Heart left ventricle (tissue), 16 donors: ENCODE data around the gene SNHG17. TPM values are rescaled to one million over a fixed set of nuclear protein-coding genes. Genes with fewer than 3 reads are reported as not detected.

Experiments
- ATAC-seq, 4 donors: fragments of 200-7000 bp; cut with Tn5 transposase; one replicate each; pipeline ENCODE4 v1.9.1; 2020 to 2022; ENCODE audit warnings: moderate library complexity in 4 of 4, mild to moderate bottlenecking in 3 of 4, moderate number of reproducible peaks in 1 of 4
- DNase-seq, 5 donors: peaks; one replicate each; pipeline ENCODE4 v3.0.0-alpha.2; 2020
- H3K27ac ChIP-seq, 12 donors: fragments of 200-600 bp; sonication (generic) in 4 of 12; one replicate each; pipeline versions ENCODE4 v1.5.0 to v1.8.0; 2016 to 2022; ENCODE audit warnings: mild to moderate bottlenecking in 2 of 12
- H3K27me3 ChIP-seq, 9 donors: fragments of 200-600 bp; sonication (generic) in 2 of 9; one replicate each; pipeline versions ENCODE4 v1.5.1 to v1.8.0; 2016 to 2022; ENCODE audit warnings: mild to moderate bottlenecking in 3 of 9
- H3K36me3 ChIP-seq, 9 donors: fragments of 200-600 bp; sonication (generic) in 2 of 9; one replicate each; pipeline versions ENCODE4 v1.5.0 to v1.8.0; 2018 to 2022; ENCODE audit warnings: mild to moderate bottlenecking in 2 of 9
- H3K4me1 ChIP-seq, 12 donors: fragments of 200-600 bp; sonication (generic) in 4 of 12; one replicate each; pipeline versions ENCODE4 v1.5.0 to v1.8.0; 2016 to 2022; ENCODE audit warnings: mild to moderate bottlenecking in 3 of 12
- H3K4me3 ChIP-seq, 12 donors: fragments of 200-600 bp; sonication (generic) in 4 of 12; one replicate each; pipeline versions ENCODE4 v1.5.0 to v1.8.0; 2017 to 2022; ENCODE audit warnings: mild to moderate bottlenecking in 9 of 12, moderate library complexity in 4 of 12
- H3K9me3 ChIP-seq, 12 donors: fragments of 200-600 bp; sonication (generic) in 4 of 12; one replicate each; pipeline versions ENCODE4 v1.5.0 to v1.8.0; 2016 to 2022; ENCODE audit warnings: mild to moderate bottlenecking in 1 of 12
- POLR2A ChIP-seq, 2 donors: fragments of 450-650 bp; IDR thresholded peaks; one replicate each; pipeline ENCODE4 v1.6.1; 2017; ENCODE audit warnings: antibody characterized with exemption in 2 of 2, mild to moderate bottlenecking in 2 of 2, moderate library complexity in 2 of 2
- WGBS, 4 donors: extraction: QIAGEN DNeasy Blood & Tissue Kit in 2 of 4; methylation state at CpG; one replicate each; pipeline versions ENCODE4 v1.1.5 to v1.1.7; 2013 to 2018; 5-methylcytosine and 5-hydroxymethylcytosine counted together
- intact Hi-C, 10 donors: fragments of 100-400 bp; cut with DNase I; formaldehyde crosslinking; loops; one replicate each; pipeline versions ENCODE4 v1.11.1 to v1.14.2; 2022
- polyA plus RNA-seq, 2 donors: library from polyadenylated mRNA; stranded (reverse); fragments of 200-250 nt; gene quantifications; one replicate each; pipeline ENCODE4 v1.2.3, GENCODE V29; 2013
- total RNA-seq, 9 donors: library from RNA; depleted of rRNA in 2 of 9; stranded (reverse); fragments of >200 nt in 2 of 9; fragmentation: NEBNext Ultra II Directional in 3 of 9; extraction: Animal tissue kit (Norgen Biotek cat#: 25700) in 3 of 9; gene quantifications; one replicate each; pipeline versions ENCODE4 v1.1.0 to v1.2.4, GENCODE V29; 2016 to 2023
- TF ChIP-seq, protein P1 (sequence below), 12 donors: fragments of 200-600 bp; sonication (generic) in 4 of 12; IDR thresholded peaks; one replicate each; pipeline versions ENCODE4 v1.5.0 to v1.8.0; 2018 to 2022; ENCODE audit warnings: antibody characterized with exemption in 12 of 12, mild to moderate bottlenecking in 5 of 12
- donor health status: ischemic (EF 13 %, LVEDD 7.1; RV severe dilation, severe dysfunction).
- donor health status: healthy with polysubstance abuse.
- donor health status: DM: no; HTN: yes; CAD: no.
- donor health status: DM: no; HTN: no; CAD: no.
- donor health status: ischemic (EF 25% LVEDD 6.9; RV normal size, moderate dysfunction).
- donor health status: ischemic (EF 25% LVEDD 5.7; RV mildly dilated, moderate dysfunction).
- donor health status: healthy.
- donor health status: DM: yes; HTN: yes; CAD: no.
- donor health status: ischemic (EF 35%, LVEDD 5.7; RV mildly dilated, moderate dysfunction).
- donor health status: nonischemic (EF 11% LVEDD 7.7; RV severe dilation, severe dysfunction).
- donor health status: DM: yes; HTN: yes; CAD: no.
- donor health status: PGD.
- donor health status: ischemic (EF 29% LVEDD 5.4; RV normal size, mild dysfunction).
- donor health status: nonischemic (EF 23%, LVEDD 6.1; RV moderate dilation, normal function).

The SNHG17 gene
- total and polyA plus RNA-seq, 11 donors, result 2.9 to 20.2 (median 6.6) TPM

DNA sequence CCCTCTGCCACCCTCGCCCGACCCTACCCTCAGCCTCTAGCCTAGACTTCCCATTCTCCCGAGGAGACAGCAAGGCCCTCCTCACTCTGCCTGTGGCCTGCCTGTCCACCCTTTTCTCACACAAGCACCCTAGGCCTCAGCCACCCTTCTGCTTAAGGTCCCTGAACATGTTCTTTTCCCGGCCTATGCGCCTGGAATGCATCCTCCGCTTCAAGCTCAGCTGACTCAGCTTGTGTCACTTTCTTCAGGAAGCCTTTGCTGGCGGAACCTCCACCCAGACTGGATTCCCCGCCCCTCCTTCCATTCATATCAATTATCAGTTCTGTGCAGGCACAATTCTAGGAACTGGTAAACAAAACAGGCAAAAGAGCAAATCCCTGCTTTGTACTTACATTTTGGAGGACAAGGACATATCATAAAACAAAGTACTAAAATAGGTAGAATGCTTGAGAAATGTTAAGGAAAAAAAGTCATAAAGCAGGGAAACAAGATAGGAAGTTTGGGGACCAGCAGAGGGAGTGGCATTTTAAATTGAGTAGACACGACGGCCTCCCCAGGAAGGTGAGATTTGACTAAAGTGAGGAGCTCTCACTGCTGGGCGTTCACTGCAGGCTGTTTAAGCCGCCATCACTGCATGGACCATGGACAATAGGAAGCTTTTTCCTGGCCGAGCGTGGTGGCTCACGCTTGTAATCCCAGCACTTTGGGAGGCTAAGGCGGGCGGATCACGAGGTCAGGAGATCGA is 17.9 kb upstream of the SNHG17 start:
- TF ChIP-seq, protein P1, sequence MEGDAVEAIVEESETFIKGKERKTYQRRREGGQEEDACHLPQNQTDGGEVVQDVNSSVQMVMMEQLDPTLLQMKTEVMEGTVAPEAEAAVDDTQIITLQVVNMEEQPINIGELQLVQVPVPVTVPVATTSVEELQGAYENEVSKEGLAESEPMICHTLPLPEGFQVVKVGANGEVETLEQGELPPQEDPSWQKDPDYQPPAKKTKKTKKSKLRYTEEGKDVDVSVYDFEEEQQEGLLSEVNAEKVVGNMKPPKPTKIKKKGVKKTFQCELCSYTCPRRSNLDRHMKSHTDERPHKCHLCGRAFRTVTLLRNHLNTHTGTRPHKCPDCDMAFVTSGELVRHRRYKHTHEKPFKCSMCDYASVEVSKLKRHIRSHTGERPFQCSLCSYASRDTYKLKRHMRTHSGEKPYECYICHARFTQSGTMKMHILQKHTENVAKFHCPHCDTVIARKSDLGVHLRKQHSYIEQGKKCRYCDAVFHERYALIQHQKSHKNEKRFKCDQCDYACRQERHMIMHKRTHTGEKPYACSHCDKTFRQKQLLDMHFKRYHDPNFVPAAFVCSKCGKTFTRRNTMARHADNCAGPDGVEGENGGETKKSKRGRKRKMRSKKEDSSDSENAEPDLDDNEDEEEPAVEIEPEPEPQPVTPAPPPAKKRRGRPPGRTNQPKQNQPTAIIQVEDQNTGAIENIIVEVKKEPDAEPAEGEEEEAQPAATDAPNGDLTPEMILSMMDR (IDR thresholded peaks at IDR 0.05), result no peak
- no peak for TF ChIP-seq POLR2A (IDR thresholded peaks at IDR 0.05)
- peak in 1 of 5 donors; percentile 51 for DNase-seq

DNA sequence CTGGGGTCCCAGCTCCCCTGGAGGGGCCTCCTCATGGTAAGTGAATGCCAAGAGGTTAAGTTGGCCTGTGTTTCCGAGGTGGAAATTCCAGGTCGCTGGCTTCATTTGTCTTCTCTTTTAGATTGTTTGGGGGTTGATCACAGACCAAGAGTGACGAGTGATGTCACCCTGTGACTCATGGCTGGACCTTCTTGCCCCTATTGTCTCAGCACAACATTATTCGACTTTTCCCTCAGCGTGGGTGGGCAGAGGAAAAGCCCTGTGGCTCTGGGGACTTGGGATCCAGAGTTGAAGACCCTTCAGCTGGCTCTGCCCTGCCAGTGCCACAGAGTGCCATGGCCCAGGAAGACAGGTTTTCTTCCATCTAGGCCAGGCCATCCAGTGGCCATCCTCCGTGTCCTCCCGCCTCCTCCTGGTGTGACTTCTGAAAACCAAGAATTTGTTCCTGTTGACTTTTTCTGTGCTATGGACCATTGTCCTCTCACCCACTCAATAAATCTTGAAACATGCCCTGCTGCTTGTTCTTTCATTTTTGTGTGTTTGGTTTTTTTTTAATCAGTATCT is 15.4 kb upstream of the SNHG17 start:
- H3K4me1 ChIP-seq, result peaks cover 0 to 30% (median 12%) of the 10 kb centered on the region in 12 donors
- peaks cover 0 to 30% (median 22%) of the 10 kb centered on the region in 9 donors for H3K36me3 ChIP-seq
- no peak overlapping the region for H3K4me3 ChIP-seq
- no peak for ATAC-seq
- 74 to 85% (median 78%) methylated on average over 7 of the region's 7 CpGs for WGBS, 4 donors
- peak in 1 of 5 donors; percentile 59 for DNase-seq
- peak overlapping the region in 2 of 12 donors; percentile 15 to 87 for H3K27ac ChIP-seq
- H3K9me3 ChIP-seq, result no peaks in the 10 kb centered on the region
- H3K27me3 ChIP-seq, result no peaks in the 10 kb centered on the region
- TF ChIP-seq, protein P1 (IDR thresholded peaks at IDR 0.05), result no peak
- TF ChIP-seq POLR2A (IDR thresholded peaks at IDR 0.05), result no peak
- intact Hi-C loops, result no loop called here

More for the DNA sequence above, 17.9 kb upstream of the SNHG17 start:
- intact Hi-C loops, result no loop called here
- peaks cover 0 to 13% (median 2%) of the 10 kb centered on the region in 12 donors for H3K4me1 ChIP-seq
- H3K36me3 ChIP-seq, result peaks cover 0 to 30% (median 22%) of the 10 kb centered on the region in 9 donors
- no peaks in the 10 kb centered on the region for H3K27me3 ChIP-seq
- peak in 3 of 4 donors; percentile 49 to 55 (median 54) for ATAC-seq
- peak overlapping the region in 11 of 12 donors; percentile 28 to 87 (median 63) for H3K27ac ChIP-seq
- WGBS, 4 donors, result 78 to 83% (median 81%) methylated on average over 18 to 19 of the region's 19 CpGs
- H3K4me3 ChIP-seq, result no peak overlapping the region
- no peaks in the 10 kb centered on the region for H3K9me3 ChIP-seq

DNA sequence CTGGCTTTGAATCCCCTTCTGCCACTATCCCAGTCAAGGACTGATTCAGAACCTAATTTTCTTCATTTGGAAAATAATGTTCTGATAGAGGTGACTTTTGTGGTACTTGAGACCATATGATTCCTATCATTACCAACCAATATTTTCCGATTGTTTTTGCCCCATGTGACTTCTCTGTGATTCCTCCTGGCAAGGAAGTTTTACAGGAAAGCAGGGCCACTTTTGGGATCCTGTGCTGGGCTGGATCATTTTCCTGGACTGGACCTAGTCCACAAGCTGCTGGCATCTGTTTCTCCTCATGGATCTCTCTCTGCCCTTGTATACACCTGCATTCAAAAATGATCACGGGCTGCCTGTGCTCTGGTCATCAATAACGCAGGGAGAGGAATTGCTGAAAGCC is 13.9 kb upstream of the SNHG17 start:
- Histone ChIP-seq H3K4me3 (no peak overlapping the region), H3K36me3 (peaks cover 0 to 30% (median 22%) of the 10 kb centered on the region in 9 donors), H3K27me3 (no peaks in the 10 kb centered on the region), H3K9me3 (no peaks in the 10 kb centered on the region), H3K4me1 (peaks cover 0 to 30% (median 12%) of the 10 kb centered on the region in 12 donors), H3K27ac (no peak overlapping the region)
- WGBS, 4 donors, result 77 to 88% (median 78%) methylated on average over 3 of the region's 3 CpGs
- DNase-seq, result no peak
- ATAC-seq, result no peak
- intact Hi-C loops, result no loop called here
- TF ChIP-seq, protein P1 (IDR thresholded peaks at IDR 0.05), result no peak
- TF ChIP-seq POLR2A (IDR thresholded peaks at IDR 0.05), result no peak

DNA sequence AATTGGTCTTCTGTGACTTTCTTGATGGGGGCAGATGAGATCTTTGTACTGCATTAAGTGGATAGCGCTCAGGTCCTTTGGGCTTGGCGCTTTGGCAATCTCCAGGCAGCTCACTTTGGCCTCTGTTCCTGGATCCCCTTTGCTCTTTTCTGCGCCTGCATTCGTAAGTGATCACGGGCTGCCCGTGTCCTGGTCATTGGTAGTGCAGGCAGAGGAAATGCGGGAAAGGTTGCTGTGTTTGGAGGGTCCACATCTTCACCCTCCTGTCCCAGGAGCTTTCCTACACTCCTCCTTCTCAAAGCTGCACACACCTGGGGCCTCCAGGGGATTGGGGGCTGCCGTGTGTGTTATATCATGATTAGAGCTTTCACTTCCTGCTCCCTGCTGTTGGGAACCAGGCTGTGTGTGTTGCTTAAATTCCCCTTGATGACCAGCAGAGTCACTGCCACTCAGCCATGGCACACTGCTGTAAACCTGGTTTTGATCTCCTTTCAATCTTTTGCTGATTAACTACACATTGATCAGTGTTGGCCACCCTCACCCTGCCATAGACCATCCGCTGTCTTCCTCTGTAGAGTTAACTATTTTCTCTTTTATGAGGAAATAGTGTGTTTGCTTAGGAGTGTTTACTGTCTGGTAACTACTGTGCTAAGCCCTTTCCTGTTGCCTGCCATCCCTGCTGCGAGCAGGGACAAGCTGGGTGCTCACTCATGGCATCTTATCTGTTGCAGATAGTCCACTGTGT is 13.0 kb upstream of the SNHG17 start:
- Histone ChIP-seq H3K27me3 (no peaks in the 10 kb centered on the region), H3K4me3 (no peak overlapping the region), H3K36me3 (peaks cover 0 to 30% (median 22%) of the 10 kb centered on the region in 9 donors), H3K9me3 (no peaks in the 10 kb centered on the region), H3K4me1 (peaks cover 0 to 26% (median 12%) of the 10 kb centered on the region in 12 donors), H3K27ac (no peak overlapping the region)
- no peak for TF ChIP-seq POLR2A (IDR thresholded peaks at IDR 0.05)
- TF ChIP-seq, protein P1 (IDR thresholded peaks at IDR 0.05), result no peak
- intact Hi-C loops, result no loop called here
- ATAC-seq (no peak), DNase-seq (no peak)
- WGBS, 4 donors, result 87 to 90% (median 89%) methylated on average over 10 of the region's 10 CpGs
